Right renal pelvis (tissue), 4 donors: Measurements from ENCODE around the gene ZNF385A. TPM values are rescaled to one million over a fixed set of nuclear protein-coding genes. Genes with fewer than 3 reads are reported as not detected.
A peak's percentile ranks its signal among the peaks of the same experiment; 100 is the strongest.
"Not testable (repeated sequence)": the region's sequence is repeated elsewhere in the genome, so short reads cannot be mapped to it uniquely, and the experiment has no call there.

Source experiments
- DNase-seq, 4 donors: peaks; one replicate each; pipeline ENCODE4 v3.0.0-alpha.2; 2013; ENCODE audit warnings: low read depth in 4 of 4, low spot score in 3 of 4, missing footprints in 1 of 4
- polyA plus RNA-seq, 4 donors: library from polyadenylated mRNA; unstranded; fragments of 120-200 nt; gene quantifications; one replicate each; pipeline ENCODE4 v1.2.1, GENCODE V29; 2013; ENCODE audit not compliant: insufficient read length in 4 of 4

ZNF385A gene
- polyA plus RNA-seq, 4 donors, result 11.7 to 15.7 (median 12.9) TPM

DNA sequence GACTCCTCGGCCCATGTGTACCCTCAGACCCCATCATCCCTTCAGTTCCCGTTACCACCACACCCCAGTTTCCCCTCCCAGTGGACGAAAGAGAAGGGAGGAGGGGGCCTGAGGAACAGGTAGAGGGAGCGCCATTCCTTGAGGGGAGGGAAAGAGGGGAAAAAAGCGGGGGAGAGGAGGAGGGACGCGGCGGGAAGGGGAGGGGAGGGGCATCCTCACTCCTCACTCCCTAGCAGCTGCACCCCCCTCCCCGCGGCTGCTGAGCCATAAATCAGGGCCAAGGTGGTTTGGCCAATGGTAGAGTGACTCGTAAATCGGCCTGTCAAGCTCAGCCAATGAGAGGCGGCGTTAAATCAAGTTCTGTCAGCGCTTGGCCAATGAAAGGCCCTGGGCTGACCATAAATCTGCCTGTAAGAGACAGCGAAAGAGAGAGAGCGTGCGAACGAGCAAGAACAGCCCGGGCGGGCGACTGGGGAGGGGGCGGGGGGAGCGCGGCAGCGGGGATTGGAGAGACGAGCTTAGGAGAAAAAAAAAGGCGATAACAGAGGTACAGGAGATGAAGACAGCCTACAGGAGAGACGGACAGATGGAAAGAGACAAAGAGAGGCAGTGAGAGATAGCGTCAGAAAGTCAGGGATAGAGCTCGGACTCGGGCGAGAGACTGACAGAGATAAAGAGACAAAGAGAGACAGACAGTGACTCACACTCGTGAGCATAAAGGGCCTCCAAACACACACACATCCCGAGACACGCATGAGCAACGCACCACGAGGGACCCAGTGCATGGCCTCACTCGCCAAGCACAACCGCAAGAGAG lies 25.4 kb downstream of the ZNF385A start:
- peak; percentile 98 to 100 (median 100) for DNase-seq

DNA sequence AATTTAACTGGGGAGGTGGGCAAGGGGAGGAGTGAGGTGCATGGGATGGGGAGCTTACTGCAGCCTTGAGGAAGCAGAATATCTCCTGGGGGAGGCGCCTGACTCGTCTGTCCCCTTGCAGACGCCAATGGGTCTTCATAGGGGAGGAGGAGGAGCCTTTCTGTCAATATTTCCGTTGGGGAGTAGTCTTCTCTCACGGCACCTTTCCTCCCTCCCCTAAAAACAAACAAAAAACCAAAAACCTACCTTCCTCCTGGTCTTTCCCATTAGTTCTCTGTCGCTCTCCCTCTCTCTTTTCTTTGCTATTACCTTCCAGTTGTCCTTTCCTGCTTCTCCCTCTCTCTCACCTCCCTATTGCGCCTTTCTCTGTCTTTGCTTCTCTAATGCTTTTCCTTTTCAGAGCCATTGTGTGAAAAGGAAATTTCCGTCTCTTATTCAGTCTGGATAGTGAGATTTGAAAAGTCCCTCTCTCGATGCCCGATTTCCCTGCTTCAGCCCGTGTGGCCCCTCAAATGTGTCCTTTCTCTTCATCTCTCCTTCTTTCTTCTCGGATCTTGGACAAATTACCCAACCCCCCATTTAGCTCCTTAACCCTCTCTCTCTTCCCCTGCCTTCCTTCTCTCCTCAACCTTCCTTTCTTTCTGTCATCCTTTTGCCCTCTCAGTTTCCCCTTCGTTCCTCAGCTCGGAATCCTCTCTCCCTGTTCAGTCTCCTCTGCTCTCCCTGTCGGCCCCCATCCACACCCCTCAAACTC lies 26.2 kb downstream of the ZNF385A start:
- no peak for DNase-seq

DNA sequence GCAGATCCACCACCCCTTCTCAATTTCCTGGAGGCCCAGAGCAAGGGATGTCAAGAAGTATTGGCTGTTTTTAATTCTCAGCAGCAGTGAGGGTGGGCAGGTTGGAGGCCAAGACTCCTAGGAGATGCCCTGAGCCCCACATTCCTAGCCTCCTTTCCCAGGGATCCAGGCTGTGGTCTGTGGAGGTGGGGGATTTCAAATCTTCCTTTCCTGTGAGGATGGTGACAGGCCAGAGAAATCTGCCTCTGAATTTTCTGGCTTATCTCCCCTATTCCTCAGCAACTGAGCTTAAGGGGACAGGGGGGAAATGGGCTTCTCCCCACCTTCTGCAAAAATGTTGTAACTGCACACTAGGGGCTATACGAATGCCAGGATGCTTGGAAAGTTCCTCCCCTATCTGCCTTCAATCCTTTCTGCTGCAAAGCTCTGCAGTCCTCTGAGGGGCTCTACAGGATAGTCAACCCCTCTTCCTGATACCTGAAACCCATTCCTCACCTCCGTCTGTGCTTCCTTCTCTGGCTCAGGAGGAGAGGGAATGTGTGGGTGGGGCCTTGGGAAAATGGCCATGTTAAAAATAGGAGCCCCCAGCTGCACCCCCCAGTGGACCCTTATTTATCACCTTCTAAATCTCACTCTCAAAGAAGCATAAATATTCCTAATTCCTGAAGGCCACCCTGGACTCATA lies 26.9 kb downstream of the ZNF385A start:
- DNase-seq, result no peak

DNA sequence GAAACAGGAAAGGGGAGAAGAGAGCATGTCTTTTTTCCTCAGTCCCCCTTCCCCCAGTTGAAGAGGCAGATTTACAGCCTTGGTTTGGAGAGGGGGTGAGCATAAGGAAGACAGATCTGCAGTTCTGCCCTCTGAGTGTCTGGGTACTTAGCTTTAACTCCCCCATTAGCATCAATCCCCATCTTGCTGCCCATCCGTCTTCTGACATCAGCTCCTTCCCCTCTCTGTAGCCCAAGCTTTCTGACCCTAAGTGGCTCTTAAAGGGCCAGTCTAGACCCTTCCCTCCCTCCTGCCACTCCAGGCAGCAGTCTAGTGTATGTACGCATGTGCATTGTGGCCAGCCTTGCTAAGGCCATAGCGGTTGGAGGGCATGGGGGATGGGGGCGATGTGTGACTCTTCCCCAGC lies 27.6 kb downstream of the ZNF385A start:
- no peak for DNase-seq

DNA sequence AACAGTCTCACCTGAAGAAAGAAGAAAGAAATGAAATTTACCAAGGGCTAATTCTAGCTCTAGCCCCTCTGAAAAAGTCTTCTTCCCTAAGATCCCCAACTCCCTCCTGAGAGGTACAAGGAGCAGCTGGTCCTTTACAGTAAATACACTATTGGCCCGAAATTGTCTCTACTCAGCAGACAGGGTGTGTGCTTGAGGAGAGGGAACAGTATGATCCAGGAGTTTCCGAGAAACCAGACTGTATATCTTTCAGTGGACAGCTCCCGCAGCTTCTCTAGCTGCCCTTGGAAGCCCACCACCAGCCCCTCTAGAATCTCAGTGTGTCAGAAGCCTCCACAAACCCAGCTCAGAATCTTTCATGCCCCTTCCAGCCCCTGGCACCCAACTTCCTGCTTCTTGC lies 28.3 kb downstream of the ZNF385A start:
- DNase-seq, result no peak

DNA sequence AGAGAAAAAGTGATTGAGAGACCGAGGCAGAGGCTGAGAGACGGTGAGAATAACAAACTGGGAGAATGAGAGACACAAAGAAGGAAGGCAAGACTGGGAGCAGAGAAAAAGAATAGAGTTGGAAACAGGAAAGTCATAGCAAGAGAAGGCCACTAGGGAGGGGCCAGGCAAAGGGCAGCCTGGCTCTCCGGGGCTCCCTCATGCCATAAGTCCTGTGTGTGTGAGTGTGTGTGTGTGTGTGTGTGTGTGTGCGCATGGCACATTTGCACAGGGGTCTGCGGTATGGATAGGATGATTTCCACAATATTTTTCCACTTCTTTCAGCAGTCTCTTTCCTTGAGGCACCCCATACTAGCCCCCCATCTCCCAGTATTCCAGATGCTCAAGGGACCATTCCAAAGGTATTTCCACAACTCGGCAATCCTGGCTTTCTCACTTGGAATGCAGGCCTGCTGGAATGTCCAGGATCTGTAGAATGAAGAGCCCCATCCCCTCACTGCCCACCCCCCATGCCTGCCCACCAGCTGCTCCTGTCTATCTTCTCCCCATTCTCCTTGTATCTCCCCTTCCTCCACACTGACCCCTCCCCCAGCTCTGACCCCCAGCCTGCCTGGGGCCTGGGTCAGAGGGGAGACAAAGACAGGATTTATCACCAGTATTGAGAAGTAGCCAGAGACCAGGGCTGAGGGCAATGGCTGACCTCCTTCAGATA lies 29.3 kb downstream of the ZNF385A start:
- DNase-seq, result no peak

DNA sequence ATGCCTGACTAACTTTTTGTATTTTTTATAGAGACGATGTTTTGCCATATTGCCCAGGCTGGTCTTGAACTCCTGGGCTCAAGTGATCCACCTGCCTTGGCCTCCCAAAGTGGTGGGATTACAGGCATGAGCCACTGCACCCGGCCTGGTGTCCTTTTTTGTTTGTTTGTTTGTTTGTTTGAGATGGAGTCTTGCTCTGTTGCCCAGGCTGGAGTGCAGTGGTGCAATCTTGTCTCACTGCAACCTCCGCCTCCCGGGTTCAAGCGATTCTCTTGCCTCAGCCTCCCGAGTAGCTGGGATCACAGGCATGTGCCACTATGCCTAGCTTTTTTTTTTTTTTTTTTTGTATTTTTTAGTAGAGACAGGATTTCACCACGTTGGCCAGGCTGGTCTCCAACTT lies 30.3 kb downstream of the ZNF385A start:
- DNase-seq, result not testable (repeated sequence)

DNA sequence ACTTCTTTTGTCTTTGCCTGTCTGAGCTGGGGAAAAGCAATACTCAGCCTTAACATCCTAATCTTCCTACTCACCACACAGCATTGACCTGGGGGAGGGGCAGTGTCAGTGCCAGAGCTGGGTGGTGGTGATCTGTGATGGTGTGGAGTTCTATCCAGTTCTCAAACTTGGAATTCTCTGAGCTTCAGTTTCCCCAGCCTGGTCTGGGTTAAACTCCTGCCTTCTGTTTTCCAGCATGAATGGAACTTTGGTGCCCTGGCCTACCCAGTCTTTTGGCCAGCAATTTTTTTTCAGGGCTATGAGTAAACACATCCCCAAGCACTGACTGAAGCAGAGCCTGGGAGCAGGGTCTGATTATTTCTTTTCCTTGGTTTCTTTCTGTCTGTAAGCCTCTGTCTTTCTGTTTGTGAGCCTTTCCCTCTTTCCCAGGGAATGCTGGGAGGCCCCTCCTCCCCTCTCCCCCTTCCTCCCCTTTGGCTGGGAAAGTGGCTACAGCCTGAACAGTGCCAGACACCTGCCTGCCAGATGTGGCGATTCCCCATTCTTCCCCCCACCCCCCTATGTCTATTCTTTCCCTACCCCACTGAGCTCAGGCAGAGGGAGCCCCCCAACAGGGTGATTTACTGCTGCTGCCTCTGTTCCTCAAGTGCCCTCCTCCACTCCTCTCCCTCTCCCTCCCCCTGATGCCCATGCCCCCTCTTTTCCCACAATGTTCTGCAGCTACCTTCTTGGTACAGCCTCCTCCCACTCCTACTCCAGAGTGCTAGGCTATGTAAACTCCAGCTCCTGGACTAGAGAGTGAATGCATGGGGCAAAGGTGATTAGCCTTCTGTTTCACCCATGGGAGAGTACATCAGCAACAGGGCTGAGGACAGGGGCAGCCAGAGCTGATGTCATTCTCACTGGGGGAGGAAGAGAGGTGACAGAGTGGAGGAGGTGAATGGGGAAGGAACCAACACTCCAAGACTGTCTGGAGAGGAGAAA lies 31.4 kb downstream of the ZNF385A start:
- no peak for DNase-seq

DNA sequence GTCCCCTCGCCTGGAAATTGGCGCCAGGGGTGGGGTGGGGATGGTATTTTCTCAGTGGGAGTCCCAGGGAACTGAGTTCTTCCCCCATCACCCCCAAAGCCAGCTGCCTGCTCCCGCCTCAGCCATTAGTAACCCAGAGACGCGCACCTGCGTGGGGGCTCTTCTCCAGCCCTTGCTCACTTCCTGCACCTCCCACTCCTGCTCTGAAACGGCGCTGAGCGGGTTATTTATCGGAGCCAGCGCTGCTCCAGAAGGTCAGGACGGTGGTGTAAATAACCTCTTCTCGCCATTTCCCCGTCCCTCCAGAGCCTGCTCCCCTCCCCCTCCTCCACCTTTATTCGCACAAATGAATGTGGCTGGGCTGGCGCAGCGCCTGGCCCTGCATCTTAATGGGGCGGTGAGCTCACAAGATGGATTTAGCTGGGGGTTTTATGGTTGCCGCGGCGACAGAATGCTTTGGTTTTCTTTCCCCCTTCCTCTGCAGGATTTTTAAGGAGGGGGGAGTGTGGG lies 32.5 kb downstream of the ZNF385A start:
- DNase-seq, result peak in 3 of 4 donors; percentile 74 to 84 (median 78)

DNA sequence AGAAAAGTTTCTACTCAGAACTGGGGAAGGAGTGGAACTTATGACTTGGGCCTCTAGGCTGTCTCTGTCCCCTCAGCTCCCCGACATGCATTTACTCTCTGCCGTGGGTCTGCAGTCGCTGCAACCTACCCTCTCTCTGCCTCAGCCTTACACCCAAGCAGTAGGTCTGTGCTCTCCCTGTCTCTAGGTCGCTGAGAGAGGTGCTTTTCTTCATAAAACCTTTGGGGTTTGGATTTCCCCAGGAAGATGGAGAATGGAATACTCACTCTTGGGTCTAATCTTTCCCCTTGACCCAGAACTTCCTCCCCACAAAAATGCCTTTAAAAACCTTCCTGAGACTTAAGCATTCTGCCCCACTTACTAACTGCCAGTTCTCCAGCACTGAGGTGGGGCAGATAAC lies 33.2 kb downstream of the ZNF385A start:
- DNase-seq, result no peak

DNA sequence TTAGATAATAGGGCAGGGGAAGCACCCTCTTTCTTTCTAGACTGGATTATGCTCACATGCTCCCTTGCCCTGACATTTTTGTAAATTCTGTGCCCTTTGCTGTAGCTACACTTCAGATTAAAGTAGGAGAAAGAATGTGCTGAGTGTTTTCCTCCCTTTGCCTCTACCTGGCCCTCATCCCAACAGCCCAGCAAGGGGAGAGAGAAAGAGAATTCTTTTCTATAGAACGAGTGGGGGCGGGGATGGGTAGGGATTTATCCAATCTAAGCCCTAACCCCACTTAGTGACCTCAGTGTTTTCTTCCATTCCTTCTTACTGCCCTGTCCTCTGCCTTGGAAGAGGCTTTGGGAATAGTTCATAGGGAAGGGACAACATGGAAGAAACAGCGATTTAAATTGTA lies 33.8 kb downstream of the ZNF385A start:
- DNase-seq, result no peak

DNA sequence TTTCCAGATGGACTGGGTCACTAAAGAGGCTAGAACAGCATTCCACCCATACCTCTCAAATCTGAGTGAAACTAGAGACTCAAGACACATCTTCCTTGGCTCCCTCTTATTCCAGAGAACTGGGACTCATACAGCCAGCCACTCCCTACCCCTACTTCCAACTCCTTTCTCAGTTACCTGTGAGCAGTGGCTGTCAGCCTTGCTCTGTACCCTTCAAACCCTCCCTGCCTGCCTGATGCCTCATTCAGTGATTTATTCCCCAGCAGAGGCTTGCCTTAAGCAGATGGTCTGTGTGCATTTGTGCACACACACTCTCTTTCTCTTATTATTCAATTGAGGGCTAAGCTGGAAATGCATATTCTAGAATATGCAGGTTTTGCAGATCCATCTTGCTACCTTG lies 34.9 kb downstream of the ZNF385A start:
- DNase-seq, result no peak

DNA sequence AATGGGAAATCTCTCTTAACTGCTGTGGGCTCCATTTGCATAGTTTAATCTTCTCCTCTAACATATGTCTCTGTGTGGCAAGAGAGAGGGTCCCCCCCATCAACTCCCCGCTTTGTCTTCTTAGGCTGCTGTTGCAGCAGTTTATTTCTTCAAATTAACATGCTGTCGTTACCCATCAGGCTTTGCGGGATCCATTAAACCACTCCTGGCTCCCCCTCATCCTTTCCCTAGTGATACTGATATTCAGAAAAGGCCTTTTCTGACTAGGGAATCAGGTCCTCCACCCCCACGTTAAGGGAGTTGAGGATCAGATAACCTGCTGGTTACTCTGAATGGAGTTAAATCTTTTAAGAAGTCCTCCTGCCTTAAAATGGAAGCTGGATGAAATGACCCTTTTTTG lies 35.5 kb downstream of the ZNF385A start:
- DNase-seq, result no peak

DNA sequence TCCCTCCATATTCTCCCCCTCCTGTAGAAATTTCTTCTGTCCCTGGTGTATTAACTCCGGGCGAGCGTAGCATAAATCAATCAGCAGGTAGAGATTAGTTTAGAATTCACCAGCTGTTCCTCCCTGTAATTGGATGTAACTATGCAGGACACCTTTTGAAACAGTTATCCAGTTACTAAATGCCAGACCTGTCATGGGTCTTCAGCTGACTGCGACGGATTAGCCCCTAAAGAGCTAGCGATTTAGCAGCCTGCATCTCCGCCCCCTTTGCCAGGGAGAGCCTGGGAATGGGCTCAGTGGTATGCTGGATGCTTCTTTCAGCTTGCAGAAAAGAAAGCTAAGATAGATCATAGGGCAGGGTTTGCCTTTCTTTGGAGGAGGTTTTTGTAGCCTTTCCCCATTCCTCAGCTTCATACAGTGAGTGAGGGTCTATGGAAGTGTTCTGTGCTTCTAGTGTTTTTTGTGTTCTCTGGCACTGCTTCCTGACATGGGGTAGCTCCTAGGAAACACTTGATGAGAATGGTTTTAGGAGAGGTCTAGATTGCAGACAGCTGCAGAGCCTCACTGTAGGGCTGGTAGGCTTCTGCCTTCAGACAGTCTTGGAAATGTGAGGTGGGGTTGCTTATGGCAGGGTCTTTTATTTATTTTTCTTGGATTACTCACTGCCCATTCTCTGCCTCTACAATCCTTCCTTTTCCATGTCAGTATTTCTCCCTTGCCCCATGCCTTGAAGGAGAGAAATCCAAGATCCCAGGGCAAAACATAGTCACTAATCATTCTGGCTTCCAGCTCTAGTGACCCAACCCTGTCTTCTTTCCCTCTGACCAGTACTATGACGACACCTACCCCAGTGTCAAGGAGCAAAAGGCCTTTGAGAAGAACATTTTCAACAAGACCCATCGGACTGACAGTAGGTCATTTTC lies 42.9 kb downstream of the ZNF385A start:
- no peak for DNase-seq

DNA sequence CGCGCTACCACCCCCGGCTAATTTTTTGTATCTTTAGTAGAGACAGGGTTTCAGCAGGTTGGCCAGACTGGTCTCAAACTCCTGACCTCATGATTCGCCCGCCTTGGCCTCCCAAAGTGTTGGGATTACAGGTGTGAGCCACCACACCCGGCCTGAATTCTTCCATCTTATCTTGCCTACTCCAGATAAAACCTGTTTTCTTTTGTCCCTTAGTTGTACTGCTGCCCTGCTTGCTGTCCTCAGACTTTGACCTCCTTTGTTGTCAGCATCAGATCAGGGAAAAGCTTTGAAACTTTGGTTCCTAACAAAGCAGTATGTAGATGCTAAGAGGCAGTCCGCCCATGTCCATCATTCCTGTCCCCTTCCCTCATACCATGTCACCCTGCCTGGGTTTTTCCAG lies 43.7 kb downstream of the ZNF385A start:
- DNase-seq, result no peak

DNA sequence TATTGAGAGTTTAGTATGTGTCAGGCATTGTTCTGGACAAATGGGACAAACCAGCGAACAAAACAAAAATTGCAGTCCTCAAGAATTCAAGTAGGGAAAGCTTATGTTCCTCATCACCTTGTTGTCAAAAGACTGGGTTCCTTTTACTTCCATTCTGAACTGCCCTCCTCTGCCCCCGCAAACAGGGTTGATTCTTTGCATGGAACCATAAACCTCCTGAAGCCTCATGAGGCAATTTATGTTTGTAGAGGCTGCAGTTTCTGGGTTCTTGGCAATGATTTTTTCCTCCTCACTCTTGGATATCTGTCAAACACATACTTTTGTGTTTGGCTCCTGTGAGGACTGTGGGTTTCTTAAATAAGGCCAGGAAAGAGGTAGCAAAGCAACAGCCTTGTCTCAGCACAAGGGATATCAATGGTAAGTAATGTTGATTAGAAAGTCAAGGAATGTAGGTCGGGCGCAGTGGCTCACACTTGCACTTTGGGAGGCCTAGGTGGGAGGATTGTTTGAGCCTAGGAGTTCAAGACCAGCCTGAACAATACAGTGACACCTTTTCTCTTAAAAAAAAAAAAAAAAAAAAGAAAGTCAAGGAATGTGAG lies 45.7 kb downstream of the ZNF385A start:
- no peak for DNase-seq

DNA sequence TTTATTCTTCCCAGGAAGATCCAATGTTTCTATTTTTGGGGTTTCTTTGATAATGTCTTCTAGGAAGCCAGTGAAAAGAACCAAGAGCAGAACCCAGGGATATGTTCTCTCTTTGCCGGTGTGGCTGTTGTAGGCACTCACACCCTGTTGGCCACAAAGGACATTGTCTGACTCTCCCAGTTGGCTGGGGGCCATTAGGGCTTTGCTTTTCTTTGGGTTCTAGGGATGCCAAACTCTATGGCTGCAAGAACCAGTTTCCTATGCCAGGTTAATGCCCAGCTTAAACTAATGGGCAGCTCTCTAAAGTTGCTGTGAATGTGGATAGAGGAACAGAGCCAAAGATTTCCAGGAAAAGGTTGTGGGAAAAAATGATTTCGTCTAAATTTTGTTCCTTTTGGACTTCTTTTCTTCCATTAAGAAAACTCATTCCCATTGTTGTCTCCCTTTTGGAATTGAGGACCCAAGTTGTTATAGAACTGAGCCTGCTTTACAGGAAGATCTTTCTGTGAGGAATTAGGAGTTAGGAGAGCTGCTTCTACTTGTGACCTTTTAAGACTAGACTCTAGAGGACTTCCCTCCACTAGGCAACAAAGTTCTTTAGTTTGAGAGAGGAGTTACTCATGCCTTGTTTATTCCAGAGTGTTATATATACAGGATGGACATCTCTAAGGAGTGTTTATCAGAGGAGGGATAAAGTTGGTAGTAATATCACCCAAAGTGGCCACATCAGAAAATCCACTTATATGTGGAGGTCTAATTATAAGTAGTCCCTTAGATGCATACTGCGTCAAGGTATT lies 46.5 kb downstream of the ZNF385A start:
- no peak for DNase-seq
